ENCODE measurements around the gene BMP6. TPM values are rescaled to one million over a fixed set of nuclear protein-coding genes. Genes with fewer than 3 reads are reported as not detected.

Gene BMP6
- total RNA-seq, 1 experiment from 2014 or later: 1.6 TPM

DNA sequence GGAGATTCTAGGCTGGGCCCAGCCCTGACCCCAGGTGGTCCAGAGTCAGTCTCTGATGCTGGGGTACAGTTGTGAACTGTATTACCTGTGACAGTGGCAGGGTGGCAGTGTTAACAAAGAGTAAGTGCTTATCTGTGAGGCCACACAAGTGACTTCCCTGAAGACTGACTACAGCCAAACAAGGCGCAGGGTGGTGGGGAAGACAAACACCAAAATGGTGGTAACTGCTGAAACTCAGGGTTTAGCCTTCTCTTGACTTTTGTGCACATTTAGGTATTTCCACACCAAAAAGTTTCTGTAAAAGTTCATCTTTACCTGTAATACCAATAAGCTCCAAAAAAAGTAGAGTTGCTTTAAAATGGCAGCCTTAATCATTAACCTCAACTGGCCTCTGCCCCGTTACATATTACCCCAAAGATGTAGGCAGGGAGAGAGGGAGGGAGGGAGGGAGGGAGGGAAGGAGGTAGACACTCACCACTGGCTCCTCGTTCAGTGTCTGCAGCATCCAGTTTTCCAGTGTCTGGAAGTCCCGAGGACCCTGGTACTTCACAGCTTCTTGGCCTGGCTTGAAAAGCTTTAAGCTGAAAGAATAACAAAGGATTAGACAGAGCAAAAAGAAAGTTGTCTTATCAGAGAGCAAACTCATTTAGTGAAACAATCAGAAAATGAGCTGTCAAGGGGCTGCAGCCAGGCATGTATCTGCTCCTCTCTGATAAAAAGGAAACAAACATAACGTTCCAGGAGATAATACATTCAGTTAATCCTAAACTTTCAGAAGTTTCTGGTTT is 173.4 kb downstream of the BMP6 start:
- DNase-seq (ENCODE audit: low read depth, low spot score) (no peak), ATAC-seq (peak; percentile 82)
- H3K9me3 ChIP-seq (ENCODE audit: control insufficient read depth in 1 of 2, insufficient read depth in 1 of 2, low read depth in 1 of 2, low read length in 2 of 2): no peaks in the 10 kb centered on the region
- no peak overlapping the region for H3K9ac ChIP-seq (ENCODE audit: low read length)
- H3K4me1 ChIP-seq (ENCODE audit: control insufficient read depth in 1 of 2, insufficient read depth in 2 of 2, low read length in 2 of 2): no peaks in the 10 kb centered on the region
- ChIA-PET POLR2A (no interaction called here), RAD21 (ENCODE audit: low non-redundant PET in 1 of 2, low total read pairs in 2 of 2, uncharacterized antibody in 2 of 2, unreplicated experiment in 2 of 2) (no interaction called here), CTCF (interaction anchor here (0.7 to 1.0 kb wide), 2 partner anchors 93 to 107 kb away, joined by 3 to 4 read pairs; no protein-coding TSS in a partner anchor)
- no peak overlapping the region for H2AFZ ChIP-seq (ENCODE audit: low read depth, low read length, poor library complexity, severe bottlenecking)
- H3K27ac ChIP-seq (ENCODE audit: low read depth, low read length): no peak overlapping the region
- no peaks in the 10 kb centered on the region for H3K9me2 ChIP-seq (ENCODE audit: insufficient read depth)
- TF ChIP-seq, protein P1, sequence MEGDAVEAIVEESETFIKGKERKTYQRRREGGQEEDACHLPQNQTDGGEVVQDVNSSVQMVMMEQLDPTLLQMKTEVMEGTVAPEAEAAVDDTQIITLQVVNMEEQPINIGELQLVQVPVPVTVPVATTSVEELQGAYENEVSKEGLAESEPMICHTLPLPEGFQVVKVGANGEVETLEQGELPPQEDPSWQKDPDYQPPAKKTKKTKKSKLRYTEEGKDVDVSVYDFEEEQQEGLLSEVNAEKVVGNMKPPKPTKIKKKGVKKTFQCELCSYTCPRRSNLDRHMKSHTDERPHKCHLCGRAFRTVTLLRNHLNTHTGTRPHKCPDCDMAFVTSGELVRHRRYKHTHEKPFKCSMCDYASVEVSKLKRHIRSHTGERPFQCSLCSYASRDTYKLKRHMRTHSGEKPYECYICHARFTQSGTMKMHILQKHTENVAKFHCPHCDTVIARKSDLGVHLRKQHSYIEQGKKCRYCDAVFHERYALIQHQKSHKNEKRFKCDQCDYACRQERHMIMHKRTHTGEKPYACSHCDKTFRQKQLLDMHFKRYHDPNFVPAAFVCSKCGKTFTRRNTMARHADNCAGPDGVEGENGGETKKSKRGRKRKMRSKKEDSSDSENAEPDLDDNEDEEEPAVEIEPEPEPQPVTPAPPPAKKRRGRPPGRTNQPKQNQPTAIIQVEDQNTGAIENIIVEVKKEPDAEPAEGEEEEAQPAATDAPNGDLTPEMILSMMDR (IDR thresholded peaks at IDR 0.05 in 2 of 3, conservative IDR thresholded peaks at IDR 0.05 in 1 of 3; ENCODE audit: borderline replicate concordance in 1 of 3, insufficient read depth in 1 of 3, low read depth in 2 of 3, low read length in 2 of 3): peak; percentile 27 to 31 (median 27); a peak in 4 of 6 replicates
- TF ChIP-seq CEBPB (IDR thresholded peaks at IDR 0.05; ENCODE audit: low read depth): no peak
- peak; percentile 61 for TF ChIP-seq RAD21 (IDR thresholded peaks at IDR 0.05; ENCODE audit: low read depth)
- TF ChIP-seq, protein P2, sequence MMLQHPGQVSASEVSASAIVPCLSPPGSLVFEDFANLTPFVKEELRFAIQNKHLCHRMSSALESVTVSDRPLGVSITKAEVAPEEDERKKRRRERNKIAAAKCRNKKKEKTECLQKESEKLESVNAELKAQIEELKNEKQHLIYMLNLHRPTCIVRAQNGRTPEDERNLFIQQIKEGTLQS (IDR thresholded peaks at IDR 0.05): no peak
- peaks cover 70% of the 10 kb centered on the region for H3K79me2 ChIP-seq (ENCODE audit: insufficient read depth, low read length)
- intact Hi-C loops (cut with micrococcal nuclease): loop anchor here (5.0 kb wide), 1 partner anchor 93 kb away; no protein-coding TSS in a partner anchor
- no peak overlapping the region for H3K4me2 ChIP-seq (ENCODE audit: low read length)
- H3K4me3 ChIP-seq (replicated peaks in 1 of 2; ENCODE audit: low read depth in 1 of 2, low read length in 2 of 2): no peak overlapping the region
- BruUV-seq (replicated peaks): no TSS peak
- H3K36me3 ChIP-seq (ENCODE audit: control insufficient read depth in 1 of 2, insufficient read depth in 2 of 2, low read length in 2 of 2): peaks cover 61 to 72% of the 10 kb centered on the region in 2 experiments
- H4K20me1 ChIP-seq (ENCODE audit: insufficient read depth): no peaks in the 10 kb centered on the region
- H3K27me3 ChIP-seq (ENCODE audit: insufficient read depth, low read length): no peaks in the 10 kb centered on the region

DNA sequence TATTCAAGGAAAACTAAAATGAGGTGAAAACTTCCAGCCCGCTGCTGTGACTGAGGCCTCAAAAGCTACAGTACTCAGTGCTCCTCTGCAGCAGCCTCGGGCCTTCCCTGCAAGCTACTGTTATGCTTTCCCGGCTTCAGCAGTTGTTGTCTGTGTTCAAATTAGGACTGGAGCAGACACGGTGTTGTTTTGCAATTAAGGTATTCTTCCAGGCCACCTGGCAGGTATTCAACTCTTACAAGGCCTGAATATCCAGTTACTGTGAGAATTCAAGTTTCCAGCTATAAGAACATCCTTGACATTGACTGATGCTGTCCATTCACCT is 174.0 kb downstream of the BMP6 start:
- no peaks in the 10 kb centered on the region for H3K9me2 ChIP-seq (ENCODE audit: insufficient read depth)
- H4K20me1 ChIP-seq (ENCODE audit: insufficient read depth): no peaks in the 10 kb centered on the region
- RAD21 ChIA-PET (ENCODE audit: low non-redundant PET in 1 of 2, low total read pairs in 2 of 2, uncharacterized antibody in 2 of 2, unreplicated experiment in 2 of 2): no interaction called here
- DNase-seq (ENCODE audit: low read depth, low spot score) (no peak), ATAC-seq (no peak)
- BruUV-seq (replicated peaks): no TSS peak
- H3K9me3 ChIP-seq (ENCODE audit: control insufficient read depth in 1 of 2, insufficient read depth in 1 of 2, low read depth in 1 of 2, low read length in 2 of 2): no peaks in the 10 kb centered on the region
- intact Hi-C loops (cut with micrococcal nuclease): loop anchor here (5.0 kb wide), 1 partner anchor 92 kb away; no protein-coding TSS in a partner anchor
- no peak overlapping the region for H3K4me3 ChIP-seq (replicated peaks in 1 of 2; ENCODE audit: low read depth in 1 of 2, low read length in 2 of 2)
- H3K36me3 ChIP-seq (ENCODE audit: control insufficient read depth in 1 of 2, insufficient read depth in 2 of 2, low read length in 2 of 2): peaks cover 57 to 74% of the 10 kb centered on the region in 2 experiments; a peak in 3 of 4 replicates
- no peak overlapping the region for H2AFZ ChIP-seq (ENCODE audit: low read depth, low read length, poor library complexity, severe bottlenecking)
- H3K4me1 ChIP-seq (ENCODE audit: control insufficient read depth in 1 of 2, insufficient read depth in 2 of 2, low read length in 2 of 2): no peaks in the 10 kb centered on the region
- H3K4me2 ChIP-seq (ENCODE audit: low read length): no peak overlapping the region
- no peak overlapping the region for H3K9ac ChIP-seq (ENCODE audit: low read length)
- H3K27ac ChIP-seq (ENCODE audit: low read depth, low read length): no peak overlapping the region
- TF ChIP-seq, protein P3, sequence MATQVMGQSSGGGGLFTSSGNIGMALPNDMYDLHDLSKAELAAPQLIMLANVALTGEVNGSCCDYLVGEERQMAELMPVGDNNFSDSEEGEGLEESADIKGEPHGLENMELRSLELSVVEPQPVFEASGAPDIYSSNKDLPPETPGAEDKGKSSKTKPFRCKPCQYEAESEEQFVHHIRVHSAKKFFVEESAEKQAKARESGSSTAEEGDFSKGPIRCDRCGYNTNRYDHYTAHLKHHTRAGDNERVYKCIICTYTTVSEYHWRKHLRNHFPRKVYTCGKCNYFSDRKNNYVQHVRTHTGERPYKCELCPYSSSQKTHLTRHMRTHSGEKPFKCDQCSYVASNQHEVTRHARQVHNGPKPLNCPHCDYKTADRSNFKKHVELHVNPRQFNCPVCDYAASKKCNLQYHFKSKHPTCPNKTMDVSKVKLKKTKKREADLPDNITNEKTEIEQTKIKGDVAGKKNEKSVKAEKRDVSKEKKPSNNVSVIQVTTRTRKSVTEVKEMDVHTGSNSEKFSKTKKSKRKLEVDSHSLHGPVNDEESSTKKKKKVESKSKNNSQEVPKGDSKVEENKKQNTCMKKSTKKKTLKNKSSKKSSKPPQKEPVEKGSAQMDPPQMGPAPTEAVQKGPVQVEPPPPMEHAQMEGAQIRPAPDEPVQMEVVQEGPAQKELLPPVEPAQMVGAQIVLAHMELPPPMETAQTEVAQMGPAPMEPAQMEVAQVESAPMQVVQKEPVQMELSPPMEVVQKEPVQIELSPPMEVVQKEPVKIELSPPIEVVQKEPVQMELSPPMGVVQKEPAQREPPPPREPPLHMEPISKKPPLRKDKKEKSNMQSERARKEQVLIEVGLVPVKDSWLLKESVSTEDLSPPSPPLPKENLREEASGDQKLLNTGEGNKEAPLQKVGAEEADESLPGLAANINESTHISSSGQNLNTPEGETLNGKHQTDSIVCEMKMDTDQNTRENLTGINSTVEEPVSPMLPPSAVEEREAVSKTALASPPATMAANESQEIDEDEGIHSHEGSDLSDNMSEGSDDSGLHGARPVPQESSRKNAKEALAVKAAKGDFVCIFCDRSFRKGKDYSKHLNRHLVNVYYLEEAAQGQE (IDR thresholded peaks at IDR 0.05; ENCODE audit: low read depth): no peak
- TF ChIP-seq ZFX (IDR thresholded peaks at IDR 0.05) (no peak), POLR2A (IDR thresholded peaks at IDR 0.05; ENCODE audit: borderline replicate concordance, extremely low read depth, insufficient read depth, insufficient read length) (no peak), POLR2AphosphoS5 (IDR thresholded peaks at IDR 0.05; ENCODE audit: low read depth, low read length) (no peak)
- CTCF ChIA-PET: interaction anchor here (0.7 to 1.0 kb wide), 2 partner anchors 93 to 106 kb away, joined by 3 to 4 read pairs; no protein-coding TSS in a partner anchor
- POLR2A ChIA-PET: no interaction called here
- no peaks in the 10 kb centered on the region for H3K27me3 ChIP-seq (ENCODE audit: insufficient read depth, low read length)
- peaks cover 76% of the 10 kb centered on the region for H3K79me2 ChIP-seq (ENCODE audit: insufficient read depth, low read length)

Measured in HCT116 (cell line).